Measurements from ENCODE around the gene TMEM100. TPM values are rescaled to one million over a fixed set of nuclear protein-coding genes. Genes with fewer than 3 reads are reported as not detected.

TMEM100 gene
- total RNA-seq, 4 donors from 2014 or later = 2.5 to 12.9 (median 6.4) TPM

DNA sequence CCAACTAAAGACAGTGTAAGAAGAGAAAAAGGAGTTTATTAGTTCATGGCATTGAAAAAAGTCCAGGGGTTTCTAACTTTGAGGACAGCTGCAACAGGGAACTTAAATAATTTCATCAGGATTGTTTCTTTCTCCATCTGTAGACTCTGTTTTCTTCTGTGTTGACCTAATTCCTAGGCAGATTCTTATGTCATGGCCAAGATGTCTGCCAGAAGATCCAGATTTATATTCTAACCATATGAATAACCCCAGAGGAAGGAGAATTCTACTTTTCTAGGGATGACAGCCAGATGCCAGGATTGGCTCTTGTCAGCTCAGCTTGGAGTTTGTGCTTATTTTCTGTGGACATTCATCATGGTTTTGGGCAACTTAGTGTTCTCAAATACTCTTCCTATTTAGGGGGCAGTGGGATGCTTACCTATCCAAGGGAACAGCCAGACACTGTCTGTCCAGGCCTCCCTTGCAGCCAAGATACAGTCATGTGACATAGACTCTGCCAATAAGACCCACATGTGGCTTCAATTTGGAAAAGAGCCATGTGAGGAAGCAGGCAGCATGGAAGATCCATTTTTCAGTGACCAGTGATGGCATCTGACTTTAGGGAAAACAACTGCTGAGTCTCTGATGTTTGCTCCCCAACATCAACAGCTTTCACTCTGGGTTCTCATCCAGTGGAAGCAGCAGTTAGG lies 46.4 kb upstream of the TMEM100 start:
- Histone ChIP-seq H3K27ac (peak overlapping the region in 1 of 3 donors; percentile 38), H3K4me3 (replicated peaks in 1 of 3) (no peak overlapping the region), H3K9me3 (no peaks in the 10 kb centered on the region), H3K36me3 (peaks cover 8 to 11% of the 10 kb centered on the region in 2 donors), H3K4me1 (peaks cover 1 to 18% of the 10 kb centered on the region in 2 donors), H3K27me3 (no peaks in the 10 kb centered on the region)
- DNase-seq = no peak
- TF ChIP-seq POLR2A (IDR thresholded peaks at IDR 0.05) = no peak
- TF ChIP-seq, protein P1, sequence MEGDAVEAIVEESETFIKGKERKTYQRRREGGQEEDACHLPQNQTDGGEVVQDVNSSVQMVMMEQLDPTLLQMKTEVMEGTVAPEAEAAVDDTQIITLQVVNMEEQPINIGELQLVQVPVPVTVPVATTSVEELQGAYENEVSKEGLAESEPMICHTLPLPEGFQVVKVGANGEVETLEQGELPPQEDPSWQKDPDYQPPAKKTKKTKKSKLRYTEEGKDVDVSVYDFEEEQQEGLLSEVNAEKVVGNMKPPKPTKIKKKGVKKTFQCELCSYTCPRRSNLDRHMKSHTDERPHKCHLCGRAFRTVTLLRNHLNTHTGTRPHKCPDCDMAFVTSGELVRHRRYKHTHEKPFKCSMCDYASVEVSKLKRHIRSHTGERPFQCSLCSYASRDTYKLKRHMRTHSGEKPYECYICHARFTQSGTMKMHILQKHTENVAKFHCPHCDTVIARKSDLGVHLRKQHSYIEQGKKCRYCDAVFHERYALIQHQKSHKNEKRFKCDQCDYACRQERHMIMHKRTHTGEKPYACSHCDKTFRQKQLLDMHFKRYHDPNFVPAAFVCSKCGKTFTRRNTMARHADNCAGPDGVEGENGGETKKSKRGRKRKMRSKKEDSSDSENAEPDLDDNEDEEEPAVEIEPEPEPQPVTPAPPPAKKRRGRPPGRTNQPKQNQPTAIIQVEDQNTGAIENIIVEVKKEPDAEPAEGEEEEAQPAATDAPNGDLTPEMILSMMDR (IDR thresholded peaks at IDR 0.05) = no peak
- intact Hi-C loops (cut with DNase I) = no loop called here

DNA sequence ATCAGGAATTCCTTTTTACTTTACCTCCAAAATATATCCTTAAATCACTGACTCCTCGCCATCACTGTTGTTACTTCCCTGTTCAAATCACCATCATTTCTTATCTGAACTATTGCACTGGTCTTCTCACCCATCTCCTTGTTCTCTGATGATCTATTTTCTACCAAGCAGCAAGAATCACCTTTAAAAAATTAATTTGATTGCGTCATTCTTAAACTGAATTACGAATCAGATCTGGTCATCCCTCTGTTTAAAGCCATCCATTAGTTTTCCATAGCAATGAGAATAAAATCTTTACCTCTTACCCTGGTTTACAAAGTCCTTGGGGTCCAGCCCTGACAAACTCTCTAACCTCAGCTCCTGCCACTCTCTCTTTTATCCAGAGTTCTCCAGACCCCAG lies 42.8 kb upstream of the TMEM100 start:
- intact Hi-C loops (cut with DNase I) = no loop called here
- Histone ChIP-seq H3K9me3 (no peaks in the 10 kb centered on the region), H3K36me3 (no peaks in the 10 kb centered on the region), H3K4me1 (peaks cover 7 to 19% of the 10 kb centered on the region in 2 donors), H3K27ac (no peak overlapping the region), H3K27me3 (no peaks in the 10 kb centered on the region), H3K4me3 (replicated peaks in 1 of 3) (no peak overlapping the region)
- no peak for TF ChIP-seq POLR2A (IDR thresholded peaks at IDR 0.05)
- TF ChIP-seq, protein P1 (IDR thresholded peaks at IDR 0.05) = no peak
- WGBS, 2 donors = 96 to 97% methylated on average over 3 of the region's 3 CpGs
- DNase-seq = no peak

DNA sequence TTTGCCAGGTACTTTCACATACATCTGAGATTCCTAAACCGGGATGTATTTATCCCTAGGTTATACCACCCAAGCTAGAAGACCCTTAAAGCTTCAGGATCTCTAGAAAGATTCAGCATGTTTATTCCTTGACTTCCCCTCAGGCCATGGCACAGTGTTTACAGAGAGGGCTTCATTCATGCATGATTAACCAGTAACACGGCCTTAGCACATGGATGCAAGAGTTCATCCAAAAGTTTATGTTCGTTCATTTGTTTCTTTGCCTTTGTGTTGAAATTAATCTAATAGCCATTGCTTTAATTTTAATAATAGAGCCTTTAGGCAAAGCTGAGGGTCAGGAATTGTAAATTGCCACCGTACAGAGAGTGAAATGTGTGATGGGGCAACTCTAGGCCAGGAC lies 41.9 kb upstream of the TMEM100 start:
- intact Hi-C loops (cut with DNase I) = no loop called here
- DNase-seq = no peak
- no peaks in the 10 kb centered on the region for H3K9me3 ChIP-seq
- 81 to 84% methylated on average over 4 of the region's 4 CpGs for WGBS, 2 donors
- peaks cover 7 to 14% of the 10 kb centered on the region in 2 donors for H3K4me1 ChIP-seq
- TF ChIP-seq, protein P1 (IDR thresholded peaks at IDR 0.05) = no peak
- no peak for TF ChIP-seq POLR2A (IDR thresholded peaks at IDR 0.05)
- H3K27me3 ChIP-seq = no peaks in the 10 kb centered on the region
- H3K4me3 ChIP-seq (replicated peaks in 1 of 3) = no peak overlapping the region
- no peaks in the 10 kb centered on the region for H3K36me3 ChIP-seq
- peak overlapping the region in 1 of 3 donors; percentile 9 for H3K27ac ChIP-seq

DNA sequence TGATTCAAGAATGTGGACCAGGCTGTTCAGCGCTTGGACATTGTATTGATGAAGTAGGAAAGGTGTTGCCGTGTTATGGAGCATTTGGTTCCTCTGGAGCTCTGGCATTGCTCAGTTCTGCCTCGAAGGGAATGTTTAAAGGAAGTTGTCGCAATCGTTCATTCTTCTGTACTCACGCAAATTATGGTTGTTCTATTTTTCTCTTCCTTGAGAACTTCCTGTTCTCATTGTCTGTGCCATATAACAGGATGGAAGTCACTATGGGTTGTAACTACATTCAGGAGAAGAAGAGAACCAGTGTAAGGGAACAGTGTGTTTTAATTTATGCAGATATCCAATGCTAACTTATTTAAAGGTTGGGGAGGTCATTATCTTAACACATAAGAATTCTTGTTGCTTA lies 41.2 kb upstream of the TMEM100 start:
- no peaks in the 10 kb centered on the region for H3K27me3 ChIP-seq
- peak overlapping the region in 1 of 3 donors; percentile 9 for H3K27ac ChIP-seq
- H3K4me3 ChIP-seq (replicated peaks in 1 of 3) = no peak overlapping the region
- H3K4me1 ChIP-seq = peaks cover 7% of the 10 kb centered on the region in 2 donors
- no peaks in the 10 kb centered on the region for H3K9me3 ChIP-seq
- no peak for DNase-seq
- WGBS, 2 donors = 71 to 76% methylated on average over 6 of the region's 6 CpGs
- H3K36me3 ChIP-seq = no peaks in the 10 kb centered on the region
- no peak for TF ChIP-seq POLR2A (IDR thresholded peaks at IDR 0.05)
- TF ChIP-seq, protein P1 (IDR thresholded peaks at IDR 0.05) = no peak
- intact Hi-C loops (cut with DNase I) = no loop called here

DNA sequence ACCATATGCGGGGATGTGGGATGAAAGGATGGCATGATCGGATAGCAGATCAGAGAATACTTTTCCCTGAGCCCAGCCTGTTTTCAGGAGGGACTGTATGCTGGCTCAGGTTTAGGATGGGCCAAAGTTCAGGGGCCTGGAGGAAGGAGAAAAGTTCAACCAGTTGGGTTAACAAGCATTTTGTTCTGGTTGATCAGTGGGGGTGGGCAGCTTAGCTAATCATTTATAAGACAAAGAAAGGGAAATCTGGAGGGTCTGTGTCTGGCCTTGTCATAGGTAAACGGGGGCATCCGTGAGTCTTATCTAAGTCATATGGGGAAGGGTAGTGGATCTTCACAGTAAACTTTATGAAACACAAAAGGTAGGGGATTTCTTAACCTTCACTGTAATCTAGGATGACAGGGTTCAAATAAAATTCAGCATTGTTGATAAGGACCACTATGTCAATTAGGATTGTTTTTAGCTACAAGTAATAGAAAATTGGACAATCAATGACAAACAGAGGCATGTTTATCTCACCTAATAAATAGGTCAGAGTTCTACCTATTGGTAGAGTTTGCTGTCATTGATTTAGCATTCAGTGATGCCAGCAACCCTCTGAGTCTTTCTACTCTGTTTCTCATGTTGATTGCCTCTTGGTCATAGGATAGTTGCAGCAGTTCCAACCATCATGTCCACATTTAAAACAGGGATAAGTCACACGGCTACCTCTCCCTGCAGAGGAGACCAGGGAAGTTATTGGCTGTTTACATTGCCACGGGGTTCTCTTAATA lies 39.6 kb upstream of the TMEM100 start:
- no peak overlapping the region for H3K4me3 ChIP-seq (replicated peaks in 1 of 3)
- H3K27ac ChIP-seq = no peak overlapping the region
- no peaks in the 10 kb centered on the region for H3K9me3 ChIP-seq
- intact Hi-C loops (cut with DNase I) = no loop called here
- WGBS, 2 donors = 89 to 95% methylated on average over 6 of the region's 6 CpGs
- DNase-seq = no peak
- H3K36me3 ChIP-seq = no peaks in the 10 kb centered on the region
- TF ChIP-seq, protein P1 (IDR thresholded peaks at IDR 0.05) = no peak
- TF ChIP-seq POLR2A (IDR thresholded peaks at IDR 0.05) = no peak
- peaks cover 18% of the 10 kb centered on the region in 2 donors for H3K4me1 ChIP-seq
- H3K27me3 ChIP-seq = no peaks in the 10 kb centered on the region
